ENCODE results near the gene ALKBH8.

The ALKBH8 gene

DNA sequence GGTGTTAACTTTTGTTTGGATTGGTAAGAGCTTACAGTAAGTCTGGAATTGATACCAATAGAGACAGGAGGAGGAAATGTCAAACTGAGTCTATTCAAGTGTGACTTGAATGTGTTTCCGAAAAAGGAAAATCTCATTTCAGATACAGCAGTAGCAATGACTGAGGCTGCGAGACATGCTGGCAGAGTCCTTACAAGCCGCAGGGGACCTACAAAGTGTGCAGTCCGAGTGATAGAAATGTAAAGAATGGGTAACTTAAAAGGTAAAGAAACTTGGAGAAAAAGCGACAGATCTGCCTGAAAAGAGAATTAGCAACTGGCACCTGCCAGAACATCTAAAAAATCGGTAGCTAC lies 108.4 kb downstream of the ALKBH8 start:
- H3K4me3 ChIP-seq (ENCODE audit: low read depth in 1 of 2, low read length in 1 of 2) = peak overlapping the region; percentile 70 to 88

DNA sequence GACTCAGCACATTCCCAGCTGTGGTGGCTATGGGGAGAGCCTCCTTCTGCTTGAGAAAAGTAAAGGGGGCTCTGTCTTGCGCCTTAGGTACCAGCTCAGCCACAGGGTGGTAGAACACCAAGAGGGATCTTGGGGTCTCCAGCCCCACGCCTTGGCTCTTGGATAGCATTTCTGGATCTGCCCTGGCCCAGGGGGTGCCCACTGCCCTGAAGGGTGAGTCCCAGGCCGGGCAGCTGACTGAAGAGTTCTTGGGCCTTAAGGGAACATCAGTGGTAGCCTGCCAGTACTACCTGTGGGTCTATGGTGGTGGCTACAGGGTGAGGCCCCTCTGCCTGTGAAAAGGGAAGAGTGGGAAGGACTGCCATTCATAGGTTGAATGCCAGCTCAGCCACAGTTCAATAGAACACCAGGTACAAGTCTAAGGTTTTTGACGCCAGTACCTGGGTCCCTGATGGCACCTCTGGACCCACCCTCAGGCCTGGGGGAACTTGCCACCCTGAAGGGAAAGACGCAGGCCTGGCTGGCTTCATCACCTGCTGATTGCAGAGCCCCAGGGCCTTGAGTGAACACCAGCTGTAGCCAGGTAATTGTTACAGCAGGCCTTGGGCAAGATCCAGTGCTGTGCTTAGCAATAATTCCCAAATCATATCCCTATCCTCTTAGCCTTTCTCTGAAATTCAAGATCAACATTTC lies 111.8 kb downstream of the ALKBH8 start:
- peaks cover 2% of the 10 kb centered on the region for H3K27me3 ChIP-seq
- peaks cover 12 to 15% of the 10 kb centered on the region in 2 experiments for H3K4me1 ChIP-seq (ENCODE audit: control insufficient read depth in 1 of 2, insufficient read depth in 1 of 2, low read depth in 1 of 2, low read length in 1 of 2)
- peaks cover 18% of the 10 kb centered on the region for H3K36me3 ChIP-seq
- H3K27ac ChIP-seq = no peak overlapping the region
- H3K9me3 ChIP-seq = no peaks in the 10 kb centered on the region
- H3K4me3 ChIP-seq (ENCODE audit: low read depth in 1 of 2, low read length in 1 of 2) = no peak overlapping the region
- TF ChIP-seq, protein P1, sequence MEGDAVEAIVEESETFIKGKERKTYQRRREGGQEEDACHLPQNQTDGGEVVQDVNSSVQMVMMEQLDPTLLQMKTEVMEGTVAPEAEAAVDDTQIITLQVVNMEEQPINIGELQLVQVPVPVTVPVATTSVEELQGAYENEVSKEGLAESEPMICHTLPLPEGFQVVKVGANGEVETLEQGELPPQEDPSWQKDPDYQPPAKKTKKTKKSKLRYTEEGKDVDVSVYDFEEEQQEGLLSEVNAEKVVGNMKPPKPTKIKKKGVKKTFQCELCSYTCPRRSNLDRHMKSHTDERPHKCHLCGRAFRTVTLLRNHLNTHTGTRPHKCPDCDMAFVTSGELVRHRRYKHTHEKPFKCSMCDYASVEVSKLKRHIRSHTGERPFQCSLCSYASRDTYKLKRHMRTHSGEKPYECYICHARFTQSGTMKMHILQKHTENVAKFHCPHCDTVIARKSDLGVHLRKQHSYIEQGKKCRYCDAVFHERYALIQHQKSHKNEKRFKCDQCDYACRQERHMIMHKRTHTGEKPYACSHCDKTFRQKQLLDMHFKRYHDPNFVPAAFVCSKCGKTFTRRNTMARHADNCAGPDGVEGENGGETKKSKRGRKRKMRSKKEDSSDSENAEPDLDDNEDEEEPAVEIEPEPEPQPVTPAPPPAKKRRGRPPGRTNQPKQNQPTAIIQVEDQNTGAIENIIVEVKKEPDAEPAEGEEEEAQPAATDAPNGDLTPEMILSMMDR (IDR thresholded peaks at IDR 0.05) = no peak

More for the DNA sequence above, 108.4 kb downstream of the ALKBH8 start:
- H3K36me3 ChIP-seq = peaks cover 18% of the 10 kb centered on the region
- TF ChIP-seq, protein P1 (IDR thresholded peaks at IDR 0.05) = no peak
- no peaks in the 10 kb centered on the region for H3K9me3 ChIP-seq
- H3K27me3 ChIP-seq = peaks cover 31% of the 10 kb centered on the region
- H3K4me1 ChIP-seq (ENCODE audit: control insufficient read depth in 1 of 2, insufficient read depth in 1 of 2, low read depth in 1 of 2, low read length in 1 of 2) = peaks cover 12 to 15% of the 10 kb centered on the region in 2 experiments
- peak overlapping the region; percentile 77 for H3K27ac ChIP-seq

All from neutrophil (primary cell).